K562 (cell line): ENCODE measurements around the gene SDK1.

Experiments used
- EHMT2 ChIP-seq: fragments of 450-650 bp; IDR thresholded peaks from 2 replicates; pipeline ENCODE4 v1.6.1; 2018; ENCODE audit warnings: antibody characterized with exemption
- SMARCE1 ChIP-seq: fragments of 450-650 bp; IDR thresholded peaks from 2 replicates; pipeline ENCODE4 v1.7.1; 2016; ENCODE audit warnings: mild to moderate bottlenecking
- UBTF ChIP-seq, 2 experiments: IDR thresholded peaks; 2 replicates each; pipeline ENCODE4 v1.6.1; 2012; ENCODE audit warnings: improper control_type of control experiment in 2 of 2, low read depth in 2 of 2, low read length in 2 of 2, borderline replicate concordance in 1 of 2
- TF ChIP-seq, protein P1 (sequence below): fragments of 250-450 bp; sonication (Bioruptor Pico); IDR thresholded peaks from 2 replicates; pipeline ENCODE4 v1.5.0; 2020; ENCODE audit warnings: mild to moderate bottlenecking, borderline replicate concordance
- TF ChIP-seq, protein P2 (sequence below), 3 experiments: IDR thresholded peaks in 2 of 3; conservative IDR thresholded peaks in 1 of 3; 2 replicates each; pipeline ENCODE4 v1.5.1; 2011 to 2012; ENCODE audit warnings: low read length in 3 of 3, mild to moderate bottlenecking in 3 of 3, control low read depth in 2 of 3, improper control_type of control experiment in 1 of 3, inconsistent platforms in 1 of 3, low read depth in 1 of 3, mixed read lengths in 1 of 3, moderate library complexity in 1 of 3; ENCODE audit not compliant: insufficient read depth in 2 of 3

GRCh38 chr7:3349126-3349525 is 48.1 kb downstream of the SDK1 start:
- TF ChIP-seq, protein P1, sequence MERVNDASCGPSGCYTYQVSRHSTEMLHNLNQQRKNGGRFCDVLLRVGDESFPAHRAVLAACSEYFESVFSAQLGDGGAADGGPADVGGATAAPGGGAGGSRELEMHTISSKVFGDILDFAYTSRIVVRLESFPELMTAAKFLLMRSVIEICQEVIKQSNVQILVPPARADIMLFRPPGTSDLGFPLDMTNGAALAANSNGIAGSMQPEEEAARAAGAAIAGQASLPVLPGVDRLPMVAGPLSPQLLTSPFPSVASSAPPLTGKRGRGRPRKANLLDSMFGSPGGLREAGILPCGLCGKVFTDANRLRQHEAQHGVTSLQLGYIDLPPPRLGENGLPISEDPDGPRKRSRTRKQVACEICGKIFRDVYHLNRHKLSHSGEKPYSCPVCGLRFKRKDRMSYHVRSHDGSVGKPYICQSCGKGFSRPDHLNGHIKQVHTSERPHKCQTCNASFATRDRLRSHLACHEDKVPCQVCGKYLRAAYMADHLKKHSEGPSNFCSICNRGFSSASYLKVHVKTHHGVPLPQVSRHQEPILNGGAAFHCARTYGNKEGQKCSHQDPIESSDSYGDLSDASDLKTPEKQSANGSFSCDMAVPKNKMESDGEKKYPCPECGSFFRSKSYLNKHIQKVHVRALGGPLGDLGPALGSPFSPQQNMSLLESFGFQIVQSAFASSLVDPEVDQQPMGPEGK (CRISPR knock-in tag), result no peak
- TF ChIP-seq EHMT2, result no peak
- no peak for TF ChIP-seq SMARCE1
- TF ChIP-seq, protein P2, sequence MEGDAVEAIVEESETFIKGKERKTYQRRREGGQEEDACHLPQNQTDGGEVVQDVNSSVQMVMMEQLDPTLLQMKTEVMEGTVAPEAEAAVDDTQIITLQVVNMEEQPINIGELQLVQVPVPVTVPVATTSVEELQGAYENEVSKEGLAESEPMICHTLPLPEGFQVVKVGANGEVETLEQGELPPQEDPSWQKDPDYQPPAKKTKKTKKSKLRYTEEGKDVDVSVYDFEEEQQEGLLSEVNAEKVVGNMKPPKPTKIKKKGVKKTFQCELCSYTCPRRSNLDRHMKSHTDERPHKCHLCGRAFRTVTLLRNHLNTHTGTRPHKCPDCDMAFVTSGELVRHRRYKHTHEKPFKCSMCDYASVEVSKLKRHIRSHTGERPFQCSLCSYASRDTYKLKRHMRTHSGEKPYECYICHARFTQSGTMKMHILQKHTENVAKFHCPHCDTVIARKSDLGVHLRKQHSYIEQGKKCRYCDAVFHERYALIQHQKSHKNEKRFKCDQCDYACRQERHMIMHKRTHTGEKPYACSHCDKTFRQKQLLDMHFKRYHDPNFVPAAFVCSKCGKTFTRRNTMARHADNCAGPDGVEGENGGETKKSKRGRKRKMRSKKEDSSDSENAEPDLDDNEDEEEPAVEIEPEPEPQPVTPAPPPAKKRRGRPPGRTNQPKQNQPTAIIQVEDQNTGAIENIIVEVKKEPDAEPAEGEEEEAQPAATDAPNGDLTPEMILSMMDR (IDR thresholded peaks at IDR 0.05 in 2 of 3, conservative IDR thresholded peaks at IDR 0.05 in 1 of 3; ENCODE audit: insufficient read depth in 2 of 3, low read depth in 1 of 3, low read length in 3 of 3), result no peak
- no peak for TF ChIP-seq UBTF (IDR thresholded peaks at IDR 0.05; ENCODE audit: borderline replicate concordance in 1 of 2, low read depth in 2 of 2, low read length in 2 of 2)
